Mesothelial cell of epicardium (in vitro differentiated cells): ENCODE data around the gene PCGF2. TPM values are rescaled to one million over a fixed set of nuclear protein-coding genes. Genes with fewer than 3 reads are reported as not detected.

Source experiments
- DNase-seq, 2 experiments: peaks; one replicate each; pipeline ENCODE4 v3.0.0; 2021; ENCODE audit warnings: low spot score in 2 of 2; ENCODE audit not compliant: unreplicated experiment in 2 of 2
- H3K27ac Mint-ChIP-seq: 2 replicates; pipeline ENCODE4 v1.8.0; 2021; ENCODE audit warnings: mixed read lengths
- H3K27me3 Mint-ChIP-seq: 2 replicates; pipeline ENCODE4 v1.8.0; 2021; ENCODE audit warnings: low read depth, mixed read lengths
- H3K36me3 Mint-ChIP-seq: 2 replicates; pipeline ENCODE4 v1.8.0; 2021; ENCODE audit warnings: mixed read lengths
- H3K4me1 Mint-ChIP-seq: 2 replicates; pipeline ENCODE4 v1.8.0; 2021; ENCODE audit warnings: mixed read lengths
- H3K4me3 Mint-ChIP-seq: 2 replicates; pipeline ENCODE4 v1.8.0; 2021; ENCODE audit warnings: mild to moderate bottlenecking, moderate library complexity, mixed read lengths
- H3K9me3 Mint-ChIP-seq: 2 replicates; pipeline ENCODE4 v1.8.0; 2021; ENCODE audit warnings: mixed read lengths
- total RNA-seq: library from RNA; stranded (reverse); gene quantifications from 3 replicates; pipeline ENCODE4 v1.2.1, GENCODE V29; 2021
- TF ChIP-seq, protein P1 (sequence below): fragments of 200-600 bp; sonication (generic); IDR thresholded peaks from one replicate; pipeline ENCODE4 v1.5.0; 2021; ENCODE audit warnings: antibody characterized with exemption; ENCODE audit not compliant: unreplicated experiment

Gene PCGF2
- total RNA-seq, 1 donor from 2014 or later = 83.3 TPM

DNA sequence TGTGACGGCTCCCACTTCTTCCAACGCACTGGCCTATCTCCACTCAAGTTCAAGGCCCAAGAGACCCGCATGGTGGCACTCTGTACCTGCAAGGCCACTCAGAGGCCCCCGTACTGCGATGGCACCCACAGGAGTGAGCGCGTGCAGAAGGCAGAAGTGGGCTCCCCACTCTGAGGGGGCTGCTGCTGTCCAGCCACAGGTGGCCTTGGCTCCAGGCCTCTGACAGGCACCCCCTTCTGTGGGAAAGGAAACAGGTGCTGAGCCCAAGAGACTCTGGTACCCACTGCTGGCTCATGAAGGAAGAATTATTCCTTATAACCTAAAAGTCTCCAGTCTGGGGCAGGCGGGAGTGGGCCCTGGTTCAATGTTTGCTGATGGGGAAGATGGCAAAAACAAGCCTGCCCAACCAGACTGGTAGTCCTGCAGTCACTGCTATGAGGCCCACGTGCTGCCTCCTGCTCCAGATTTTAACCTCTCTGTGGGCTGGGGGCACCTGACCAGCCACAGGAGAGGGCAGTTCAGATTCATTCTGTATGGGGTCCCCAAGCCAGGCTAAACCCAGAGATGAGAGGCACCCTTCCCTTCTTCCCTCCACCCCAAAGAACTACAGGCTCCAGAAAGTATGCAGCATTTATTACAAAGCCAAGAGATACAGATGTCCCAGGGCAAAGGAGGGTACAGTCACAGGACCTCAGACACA, 14.7 kb downstream of the PCGF2 start:
- DNase-seq = no peak
- H3K4me3 Mint-ChIP-seq = no peak overlapping the region

DNA sequence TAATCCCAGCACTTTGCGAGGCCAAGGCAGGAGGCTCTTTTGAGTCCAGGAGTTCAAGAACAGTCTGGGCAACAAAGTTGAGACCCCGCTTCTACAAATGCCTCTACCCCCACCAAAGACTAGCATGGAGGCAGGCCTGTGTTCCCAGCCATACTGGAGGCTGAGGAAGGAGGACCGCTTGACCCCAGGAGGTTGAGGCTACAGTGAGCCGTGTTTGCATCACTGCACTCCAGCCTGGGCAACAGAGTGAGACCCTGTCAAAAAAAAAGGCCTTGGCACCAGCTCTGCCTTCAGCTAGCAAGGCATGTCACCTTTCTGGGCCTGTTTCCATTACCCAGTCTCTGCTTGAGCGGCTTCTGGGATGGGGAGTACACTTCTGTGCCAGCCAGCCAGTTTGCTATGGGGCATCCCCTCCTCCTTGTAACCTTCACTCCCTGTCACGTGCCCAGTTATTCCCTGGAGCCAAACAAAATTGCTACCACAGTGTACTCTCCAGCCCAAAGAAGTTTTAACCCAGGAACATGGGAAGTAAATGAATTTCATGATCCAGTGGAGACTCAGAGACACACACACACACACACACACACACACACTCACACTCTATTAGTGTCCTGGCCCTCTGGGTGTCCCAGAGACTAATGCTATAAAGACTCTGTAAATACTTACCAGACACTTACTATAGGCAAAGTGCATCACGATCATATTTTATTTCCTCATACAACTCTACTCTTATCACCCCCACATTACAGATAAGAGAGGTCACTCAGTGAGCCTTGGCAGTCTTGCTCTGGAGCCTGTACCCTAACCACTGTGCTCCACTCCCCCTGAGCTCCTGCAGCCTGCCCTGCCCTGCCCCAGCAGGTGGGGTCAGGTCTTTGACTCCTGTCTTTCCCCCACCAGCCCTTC, 15.5 kb downstream of the PCGF2 start:
- Mint-ChIP-seq H3K4me3 (peak overlapping the region; percentile 16), H3K9me3 (no peaks in the 10 kb centered on the region), H3K27me3 (no peaks in the 10 kb centered on the region), H3K27ac (no peak overlapping the region), H3K4me1 (peaks cover 13% of the 10 kb centered on the region), H3K36me3 (peaks cover 4% of the 10 kb centered on the region)
- TF ChIP-seq, protein P1, sequence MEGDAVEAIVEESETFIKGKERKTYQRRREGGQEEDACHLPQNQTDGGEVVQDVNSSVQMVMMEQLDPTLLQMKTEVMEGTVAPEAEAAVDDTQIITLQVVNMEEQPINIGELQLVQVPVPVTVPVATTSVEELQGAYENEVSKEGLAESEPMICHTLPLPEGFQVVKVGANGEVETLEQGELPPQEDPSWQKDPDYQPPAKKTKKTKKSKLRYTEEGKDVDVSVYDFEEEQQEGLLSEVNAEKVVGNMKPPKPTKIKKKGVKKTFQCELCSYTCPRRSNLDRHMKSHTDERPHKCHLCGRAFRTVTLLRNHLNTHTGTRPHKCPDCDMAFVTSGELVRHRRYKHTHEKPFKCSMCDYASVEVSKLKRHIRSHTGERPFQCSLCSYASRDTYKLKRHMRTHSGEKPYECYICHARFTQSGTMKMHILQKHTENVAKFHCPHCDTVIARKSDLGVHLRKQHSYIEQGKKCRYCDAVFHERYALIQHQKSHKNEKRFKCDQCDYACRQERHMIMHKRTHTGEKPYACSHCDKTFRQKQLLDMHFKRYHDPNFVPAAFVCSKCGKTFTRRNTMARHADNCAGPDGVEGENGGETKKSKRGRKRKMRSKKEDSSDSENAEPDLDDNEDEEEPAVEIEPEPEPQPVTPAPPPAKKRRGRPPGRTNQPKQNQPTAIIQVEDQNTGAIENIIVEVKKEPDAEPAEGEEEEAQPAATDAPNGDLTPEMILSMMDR = no peak
- DNase-seq = no peak

More for the DNA sequence above, 14.7 kb downstream of the PCGF2 start:
- H3K36me3 Mint-ChIP-seq = peaks cover 9% of the 10 kb centered on the region
- H3K27ac Mint-ChIP-seq = no peak overlapping the region
- H3K9me3 Mint-ChIP-seq = no peaks in the 10 kb centered on the region
- TF ChIP-seq, protein P1 = no peak
- no peaks in the 10 kb centered on the region for H3K27me3 Mint-ChIP-seq
- H3K4me1 Mint-ChIP-seq = peaks cover 13% of the 10 kb centered on the region

DNA sequence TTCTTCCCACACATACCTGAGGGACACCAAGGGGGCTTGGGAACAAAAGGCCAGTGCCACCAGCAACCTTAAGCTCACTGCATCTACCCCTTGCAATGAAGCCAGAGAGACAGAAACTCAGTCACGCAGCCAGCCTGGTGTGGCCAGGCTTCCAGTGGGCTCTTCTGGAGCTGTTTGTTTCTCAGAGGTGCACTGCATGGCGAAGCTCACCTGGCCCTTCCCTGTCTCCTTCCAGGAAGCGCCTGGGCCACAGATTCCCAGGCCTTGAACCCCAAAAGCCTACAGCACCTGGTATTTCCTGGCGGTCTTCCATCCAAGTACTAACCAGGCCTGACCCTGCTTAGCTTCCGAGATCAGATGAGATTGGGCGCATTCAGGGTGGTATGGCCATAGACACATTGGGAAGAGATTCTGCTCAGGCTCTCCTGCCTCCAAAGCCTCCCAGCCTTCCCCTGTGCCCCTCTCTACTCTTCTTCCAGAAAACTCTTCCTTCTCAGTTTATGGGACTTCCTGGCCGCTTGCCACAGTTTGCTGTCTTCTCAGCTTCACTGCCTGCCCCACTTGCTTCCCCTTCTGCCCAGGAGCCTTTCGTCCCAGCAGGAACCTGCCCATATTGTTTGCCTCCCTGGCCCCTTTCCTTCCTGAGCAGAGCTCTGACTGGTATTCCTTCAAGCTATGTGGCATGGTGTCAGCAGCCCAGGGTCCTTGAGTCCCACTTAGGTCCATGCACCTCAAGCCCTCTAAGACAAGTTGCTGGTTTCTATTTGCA, 16.4 kb downstream of the PCGF2 start:
- Mint-ChIP-seq H3K36me3 (peaks cover 4% of the 10 kb centered on the region), H3K27ac (peak overlapping the region; percentile 34), H3K4me1 (peaks cover 13% of the 10 kb centered on the region), H3K9me3 (no peaks in the 10 kb centered on the region), H3K4me3 (peak overlapping the region; percentile 82), H3K27me3 (no peaks in the 10 kb centered on the region)
- TF ChIP-seq, protein P1 = no peak
- no peak for DNase-seq

DNA sequence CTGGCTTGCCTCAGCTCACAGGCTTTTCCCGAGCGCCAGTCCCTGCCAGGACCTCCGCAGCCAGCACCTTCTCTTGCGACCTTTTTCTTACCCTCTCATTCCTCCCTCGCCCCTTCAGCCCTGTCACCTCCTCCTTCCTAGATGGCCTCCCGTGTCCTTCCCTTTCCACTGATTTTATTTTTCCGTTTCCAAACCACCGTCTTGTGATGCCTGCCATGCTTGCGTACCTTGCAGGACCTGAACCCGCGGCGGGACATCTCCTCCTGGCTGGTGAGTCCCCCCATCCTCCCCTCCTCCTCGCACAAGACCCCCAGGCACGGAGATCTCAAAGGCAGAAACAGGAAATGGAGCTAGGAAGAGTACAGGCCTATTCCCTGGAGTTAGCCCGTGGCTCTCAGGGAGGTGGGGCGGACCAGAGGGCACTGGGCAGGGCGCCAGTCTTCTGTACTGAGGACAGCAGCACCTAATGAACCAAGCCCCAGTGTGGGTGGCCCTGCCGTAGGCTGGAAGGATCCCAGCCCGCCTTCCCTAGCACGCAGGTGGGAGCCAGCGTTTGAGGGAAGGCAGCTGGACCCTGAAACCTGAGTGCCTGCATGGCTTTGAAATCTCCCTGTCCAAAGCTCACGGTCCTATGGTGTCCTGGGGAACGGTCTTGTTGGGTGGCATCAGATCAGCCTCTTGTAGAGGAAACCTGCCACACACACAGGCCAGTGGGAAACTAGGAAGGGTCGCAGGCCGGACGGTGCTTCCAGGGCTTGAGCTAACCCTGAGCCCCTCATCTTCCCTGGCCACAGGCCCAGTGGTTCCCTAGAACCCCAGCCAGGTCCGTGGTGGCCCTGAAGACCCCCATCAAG, 17.4 kb downstream of the PCGF2 start:
- peak in 1 of 2 experiments; percentile 62 for DNase-seq
- H3K27ac Mint-ChIP-seq = peak overlapping the region; percentile 83
- TF ChIP-seq, protein P1 = no peak
- H3K4me3 Mint-ChIP-seq = peak overlapping the region; percentile 82
- no peaks in the 10 kb centered on the region for H3K27me3 Mint-ChIP-seq
- peaks cover 13% of the 10 kb centered on the region for H3K4me1 Mint-ChIP-seq
- peaks cover 3% of the 10 kb centered on the region for H3K36me3 Mint-ChIP-seq
- H3K9me3 Mint-ChIP-seq = no peaks in the 10 kb centered on the region
